Loucy (cell line): ENCODE data around the gene ZNF816.

Experiments
- EZH2phosphoT487 ChIP-seq: fragments of 200-600 bp; IDR thresholded peaks from 2 replicates; pipeline ENCODE4 v1.6.1; 2018; ENCODE audit warnings: antibody characterized with exemption, mild to moderate bottlenecking, moderate library complexity, borderline replicate concordance
- TF ChIP-seq, protein P1 (sequence below): fragments of 200-600 bp; sonication (generic); conservative IDR thresholded peaks from 2 replicates; pipeline ENCODE4 v1.5.1; 2014; ENCODE audit warnings: mild to moderate bottlenecking, antibody characterized with exemption, low read length

DNA sequence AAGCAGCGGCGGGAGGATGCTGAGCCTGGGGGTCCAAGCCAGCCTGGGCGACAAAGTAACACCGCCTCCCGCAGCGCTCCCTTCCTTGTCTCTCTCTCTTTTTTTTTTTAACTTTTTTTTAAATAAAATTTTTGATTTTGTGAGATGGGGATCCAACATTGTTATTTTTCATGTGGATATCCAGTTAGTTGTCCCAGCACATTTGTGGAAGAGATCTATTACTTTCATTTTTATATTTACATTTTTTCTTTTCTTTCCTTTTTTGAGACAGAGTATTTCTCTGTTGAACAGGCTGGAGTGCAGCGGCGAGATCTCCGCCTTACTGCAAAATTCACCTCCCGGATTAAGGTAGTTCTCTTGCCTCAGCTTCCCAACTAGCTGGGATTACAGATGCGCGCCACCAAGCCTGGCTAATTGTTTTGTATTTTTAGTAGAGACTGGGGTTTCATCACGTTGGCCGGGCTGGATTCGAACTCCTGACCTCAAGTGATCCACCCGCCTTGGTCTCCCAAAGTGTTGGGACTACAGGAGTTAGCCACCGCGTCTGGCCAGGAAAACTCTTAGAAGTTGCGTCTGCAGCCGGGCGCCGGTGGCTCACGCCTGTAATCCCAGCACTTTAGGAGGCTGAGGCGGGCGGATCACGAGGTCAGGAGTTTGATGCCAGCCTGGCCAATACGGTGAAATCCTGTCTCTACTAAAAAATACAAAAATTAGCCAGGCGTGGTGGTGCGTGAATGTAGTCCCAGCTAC lies 19.4 kb downstream of the ZNF816 start:
- TF ChIP-seq, protein P1, sequence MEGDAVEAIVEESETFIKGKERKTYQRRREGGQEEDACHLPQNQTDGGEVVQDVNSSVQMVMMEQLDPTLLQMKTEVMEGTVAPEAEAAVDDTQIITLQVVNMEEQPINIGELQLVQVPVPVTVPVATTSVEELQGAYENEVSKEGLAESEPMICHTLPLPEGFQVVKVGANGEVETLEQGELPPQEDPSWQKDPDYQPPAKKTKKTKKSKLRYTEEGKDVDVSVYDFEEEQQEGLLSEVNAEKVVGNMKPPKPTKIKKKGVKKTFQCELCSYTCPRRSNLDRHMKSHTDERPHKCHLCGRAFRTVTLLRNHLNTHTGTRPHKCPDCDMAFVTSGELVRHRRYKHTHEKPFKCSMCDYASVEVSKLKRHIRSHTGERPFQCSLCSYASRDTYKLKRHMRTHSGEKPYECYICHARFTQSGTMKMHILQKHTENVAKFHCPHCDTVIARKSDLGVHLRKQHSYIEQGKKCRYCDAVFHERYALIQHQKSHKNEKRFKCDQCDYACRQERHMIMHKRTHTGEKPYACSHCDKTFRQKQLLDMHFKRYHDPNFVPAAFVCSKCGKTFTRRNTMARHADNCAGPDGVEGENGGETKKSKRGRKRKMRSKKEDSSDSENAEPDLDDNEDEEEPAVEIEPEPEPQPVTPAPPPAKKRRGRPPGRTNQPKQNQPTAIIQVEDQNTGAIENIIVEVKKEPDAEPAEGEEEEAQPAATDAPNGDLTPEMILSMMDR = no peak
- no peak for TF ChIP-seq EZH2phosphoT487
